Measurements from ENCODE around the gene PLB1. TPM values are rescaled to one million over a fixed set of nuclear protein-coding genes. Genes with fewer than 3 reads are reported as not detected.

PLB1 gene
- total RNA-seq, 1 donor from 2014 or later, result 7.2 TPM

DNA sequence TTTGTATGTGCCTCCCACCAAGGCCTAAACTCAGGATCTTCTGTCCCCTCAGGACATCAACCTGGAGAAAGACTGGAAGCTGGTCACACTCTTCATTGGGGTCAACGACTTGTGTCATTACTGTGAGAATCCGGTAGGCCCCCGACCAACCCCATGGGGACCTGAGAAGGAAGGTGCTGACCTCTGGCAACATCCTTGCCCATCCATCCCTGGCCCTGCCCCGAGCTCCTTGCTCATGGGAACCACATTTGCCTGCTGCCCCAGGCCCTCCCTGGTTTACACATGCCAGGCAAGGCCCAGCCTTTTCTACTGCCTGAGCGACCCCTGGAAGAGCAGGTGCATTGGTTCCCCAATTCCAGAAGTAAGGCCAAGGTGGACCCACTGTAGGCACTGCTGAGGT lies 130.5 kb downstream of the PLB1 start:
- no peak for DNase-seq (ENCODE audit: low spot score)

DNA sequence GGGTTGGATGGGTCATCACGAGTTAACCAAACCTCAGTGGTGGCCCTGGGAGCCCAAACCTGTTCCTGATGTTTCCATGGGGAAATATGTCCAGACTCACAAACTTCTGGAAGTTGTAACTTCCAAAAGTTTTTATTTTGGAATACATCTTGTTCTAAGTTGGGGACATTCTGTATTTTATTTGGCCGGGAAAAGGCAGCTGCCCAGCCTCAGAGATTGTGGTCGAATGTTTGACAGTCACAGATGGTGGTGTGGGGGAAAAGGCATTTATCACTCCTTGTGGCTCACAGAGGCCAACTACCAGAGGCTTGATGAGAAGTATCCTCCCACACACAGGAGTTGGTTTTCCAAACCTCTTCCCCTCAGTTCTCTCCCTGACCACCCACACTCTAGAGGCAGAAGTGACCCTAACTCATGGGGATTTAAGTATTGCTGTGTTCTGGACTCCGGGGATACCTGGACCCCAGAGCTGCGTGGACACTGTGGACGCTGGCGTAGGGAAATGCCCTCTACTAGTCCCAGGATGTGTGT lies 131.1 kb downstream of the PLB1 start:
- DNase-seq (ENCODE audit: low spot score), result peak; percentile 58

DNA sequence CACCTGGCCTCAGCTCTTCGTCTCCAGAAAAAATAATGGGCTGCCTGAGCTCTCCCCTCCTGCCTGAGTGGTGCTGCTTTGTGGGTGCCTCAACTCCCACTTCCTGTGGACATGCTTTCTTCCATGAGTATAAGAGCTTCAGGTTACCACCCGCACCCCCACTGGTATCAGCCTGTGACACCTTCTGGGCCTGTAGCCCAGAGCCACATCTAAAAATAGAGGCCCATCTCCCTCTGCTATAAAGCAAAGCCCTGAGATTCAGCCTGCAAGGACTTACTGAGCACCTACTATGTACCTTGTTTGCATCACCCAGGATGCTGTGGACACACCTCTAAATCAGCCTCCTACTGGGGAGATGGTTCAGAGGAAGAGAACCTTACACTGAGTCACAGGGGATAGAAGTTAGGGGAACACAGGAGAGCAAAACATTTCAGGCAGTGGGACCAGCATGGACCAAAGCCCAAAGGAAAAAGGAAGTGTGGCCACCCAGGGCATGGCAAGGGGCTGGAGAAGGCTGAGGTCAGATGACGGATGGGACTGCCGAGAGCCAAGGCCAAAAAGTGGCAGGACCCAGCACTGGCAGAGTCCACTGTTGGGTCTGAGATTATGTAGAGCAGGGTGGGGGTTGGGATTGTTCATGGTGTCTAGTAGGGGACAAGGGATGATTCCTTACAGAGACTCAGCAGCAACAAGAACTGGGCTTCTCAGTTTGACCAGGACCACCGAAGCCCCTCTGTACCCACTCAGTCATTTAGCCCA lies 132.0 kb downstream of the PLB1 start:
- no peak for DNase-seq (ENCODE audit: low spot score)

DNA sequence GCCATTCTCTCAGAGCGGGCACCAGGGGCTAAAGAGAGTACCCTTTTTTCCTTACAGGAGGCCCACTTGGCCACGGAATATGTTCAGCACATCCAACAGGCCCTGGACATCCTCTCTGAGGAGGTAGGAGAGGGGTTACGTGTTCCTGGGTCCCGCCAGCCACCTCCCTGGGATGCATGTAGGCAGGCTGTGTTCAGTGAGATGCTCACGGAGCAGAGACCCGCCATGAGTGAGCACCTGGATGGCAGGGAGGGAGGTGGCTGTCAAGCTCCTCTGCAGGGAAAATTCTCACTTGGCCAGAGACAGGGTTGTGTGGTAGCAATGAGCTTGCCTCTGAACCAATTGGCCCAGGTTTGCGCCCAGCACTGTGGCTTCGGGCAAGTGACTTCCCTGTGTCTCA lies 132.6 kb downstream of the PLB1 start:
- no peak for DNase-seq (ENCODE audit: low spot score)

DNA sequence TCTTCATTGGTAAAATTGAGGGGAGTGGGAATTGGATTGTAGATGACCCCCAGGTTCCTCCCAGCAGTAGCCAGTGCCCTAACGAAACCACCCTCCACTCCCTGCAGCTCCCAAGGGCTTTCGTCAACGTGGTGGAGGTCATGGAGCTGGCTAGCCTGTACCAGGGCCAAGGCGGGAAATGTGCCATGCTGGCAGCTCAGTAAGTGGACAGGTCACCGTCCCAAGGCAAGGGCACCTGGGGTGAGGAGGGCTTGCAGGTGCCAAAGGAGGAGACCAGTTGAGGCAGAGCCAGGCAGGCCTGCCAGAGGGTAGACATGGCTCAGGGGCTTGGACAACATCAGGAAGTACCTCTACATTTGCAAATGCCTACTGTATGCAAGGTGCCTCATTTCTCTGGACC lies 133.1 kb downstream of the PLB1 start:
- DNase-seq (ENCODE audit: low spot score), result no peak

DNA sequence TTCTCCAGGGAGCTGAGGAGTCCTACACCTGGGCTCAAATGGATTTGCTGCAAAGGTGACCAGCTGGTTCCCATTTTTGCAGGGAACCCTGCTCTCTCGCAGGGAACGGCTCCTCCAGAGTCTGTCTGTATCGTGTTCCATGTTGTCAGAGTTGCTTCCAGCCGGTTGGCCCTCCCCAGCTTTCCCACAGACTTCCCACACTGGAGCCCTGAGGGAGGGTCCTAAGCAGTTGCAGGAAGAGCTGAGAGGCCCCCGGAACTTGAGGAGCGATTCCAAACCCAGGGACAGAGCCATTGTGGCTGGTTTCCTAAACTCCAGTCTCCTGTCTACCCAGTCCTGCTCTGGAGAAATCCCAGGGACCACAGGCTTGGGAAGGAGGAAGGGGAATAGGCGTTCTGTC lies 134.1 kb downstream of the PLB1 start:
- DNase-seq (ENCODE audit: low spot score), result no peak

DNA sequence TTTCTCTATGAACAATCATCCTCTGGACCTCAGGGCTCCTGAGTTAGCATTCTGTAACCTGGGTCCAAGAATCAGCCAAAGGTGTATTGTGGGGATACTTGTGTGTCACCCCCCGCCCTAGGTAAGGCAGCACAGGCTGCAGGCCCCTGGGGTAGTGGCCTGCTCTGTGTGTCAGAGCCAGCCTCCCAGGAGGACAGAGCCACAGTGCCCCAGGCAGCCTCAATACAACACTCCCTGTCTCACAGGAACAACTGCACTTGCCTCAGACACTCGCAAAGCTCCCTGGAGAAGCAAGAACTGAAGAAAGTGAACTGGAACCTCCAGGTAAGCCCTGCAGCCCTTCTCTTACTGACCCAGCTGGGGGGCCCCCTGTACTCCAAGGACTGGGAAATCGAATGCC lies 134.5 kb downstream of the PLB1 start:
- no peak for DNase-seq (ENCODE audit: low spot score)

DNA sequence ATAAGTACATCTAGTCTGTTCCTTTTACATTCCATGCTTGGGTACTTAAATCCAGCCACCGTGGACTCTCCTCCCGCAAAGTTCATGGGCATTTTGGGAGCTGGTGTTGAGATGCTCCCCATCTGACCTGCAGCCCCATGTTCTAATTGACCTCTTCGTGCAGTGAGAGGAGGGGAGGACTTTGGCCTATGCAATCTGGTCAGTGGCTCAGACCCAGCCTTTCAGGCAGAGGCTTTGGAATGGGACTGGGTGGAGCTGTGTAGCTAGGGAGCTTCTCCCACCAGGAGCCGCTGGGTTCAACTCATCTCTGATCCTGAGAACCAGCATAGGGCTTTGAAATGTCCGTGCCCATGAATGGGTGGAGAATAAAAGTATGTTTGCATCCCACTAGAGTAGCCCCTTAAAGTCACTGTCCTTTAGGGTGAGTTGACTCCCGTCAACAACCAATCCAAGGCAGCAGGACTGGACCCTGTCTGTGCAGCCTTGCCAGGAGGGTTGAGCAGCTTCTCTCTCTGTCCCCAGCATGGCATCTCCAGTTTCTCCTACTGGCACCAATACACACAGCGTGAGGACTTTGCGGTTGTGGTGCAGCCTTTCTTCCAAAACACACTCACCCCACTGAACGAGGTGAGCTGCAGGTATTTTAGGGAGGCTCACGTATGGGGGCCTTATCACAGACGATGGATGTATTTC lies 135.8 kb downstream of the PLB1 start:
- no peak for DNase-seq (ENCODE audit: low spot score)

DNA sequence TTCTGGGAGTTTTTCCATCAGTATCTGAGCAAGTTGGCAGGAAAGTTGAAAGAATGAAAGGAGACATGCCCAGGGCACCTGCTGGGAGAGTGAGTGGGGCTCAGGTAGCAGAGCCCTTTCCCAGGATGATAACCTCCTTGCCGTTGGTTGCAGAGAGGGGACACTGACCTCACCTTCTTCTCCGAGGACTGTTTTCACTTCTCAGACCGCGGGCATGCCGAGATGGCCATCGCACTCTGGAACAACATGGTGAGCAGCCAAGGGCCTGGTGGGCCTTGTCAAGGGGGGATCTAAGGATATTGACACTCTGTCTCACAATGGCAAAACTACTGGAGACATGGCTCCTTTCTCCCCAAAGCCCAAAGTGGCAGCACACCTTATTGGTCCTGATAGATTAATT lies 136.9 kb downstream of the PLB1 start:
- no peak for DNase-seq (ENCODE audit: low spot score)

DNA sequence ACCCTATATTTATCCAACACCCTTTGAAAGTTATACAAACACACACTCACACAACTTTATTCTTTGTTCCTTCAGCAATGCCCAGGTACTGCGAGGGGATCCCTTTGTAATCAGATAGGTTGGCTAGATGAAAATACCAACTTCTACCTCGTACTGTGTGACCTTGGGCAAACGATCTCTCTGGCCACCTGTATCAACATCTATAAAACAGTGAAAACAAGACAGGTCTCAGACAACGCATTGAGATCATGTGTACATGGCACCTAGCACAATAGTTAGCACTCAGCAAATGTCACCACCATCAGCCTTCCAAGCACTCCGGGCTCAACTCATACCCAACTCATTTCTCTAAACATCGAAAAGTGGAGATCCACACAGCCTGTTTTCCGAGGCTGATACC lies 137.3 kb downstream of the PLB1 start:
- DNase-seq (ENCODE audit: low spot score), result no peak

DNA sequence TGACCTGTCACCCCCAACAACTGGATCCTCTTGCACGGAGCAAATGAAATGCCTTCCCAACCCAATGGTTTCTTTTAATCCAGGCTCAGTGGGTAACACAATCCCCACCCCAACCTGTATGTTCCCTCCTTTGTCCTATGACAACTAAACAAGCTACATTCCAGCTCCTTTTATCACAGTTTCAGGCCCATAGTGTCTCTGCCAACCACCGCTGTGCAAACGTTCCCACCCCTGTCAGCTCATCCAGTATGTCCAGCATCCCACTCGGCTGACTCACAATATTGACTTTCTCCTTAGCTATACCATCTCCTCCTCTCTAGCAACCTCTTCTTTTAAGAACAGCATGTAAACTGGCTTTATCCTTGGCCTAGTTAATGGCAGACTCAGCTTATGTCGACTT lies 137.9 kb downstream of the PLB1 start:
- DNase-seq (ENCODE audit: low spot score), result peak; percentile 62

DNA sequence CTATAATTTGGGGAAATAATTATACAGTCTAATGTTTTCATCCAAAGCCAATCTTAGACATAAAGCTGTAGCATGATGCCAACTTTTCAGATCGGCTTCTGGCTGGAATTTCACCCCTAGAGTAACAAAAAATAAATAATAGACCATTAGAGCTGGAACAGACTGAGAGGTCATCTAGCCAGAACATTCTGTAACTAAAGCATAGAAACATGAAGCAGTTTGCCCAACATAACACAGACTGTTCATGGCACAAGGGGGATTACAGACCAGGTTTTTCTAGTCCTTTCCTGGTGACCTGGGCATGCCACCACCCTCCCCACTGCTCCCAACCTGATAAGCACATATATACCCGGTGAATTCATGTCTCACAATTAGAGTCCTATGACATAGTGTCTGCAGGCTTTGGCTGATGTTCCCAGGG lies 139.3 kb downstream of the PLB1 start:
- peak; percentile 45 for DNase-seq (ENCODE audit: low spot score)

DNA sequence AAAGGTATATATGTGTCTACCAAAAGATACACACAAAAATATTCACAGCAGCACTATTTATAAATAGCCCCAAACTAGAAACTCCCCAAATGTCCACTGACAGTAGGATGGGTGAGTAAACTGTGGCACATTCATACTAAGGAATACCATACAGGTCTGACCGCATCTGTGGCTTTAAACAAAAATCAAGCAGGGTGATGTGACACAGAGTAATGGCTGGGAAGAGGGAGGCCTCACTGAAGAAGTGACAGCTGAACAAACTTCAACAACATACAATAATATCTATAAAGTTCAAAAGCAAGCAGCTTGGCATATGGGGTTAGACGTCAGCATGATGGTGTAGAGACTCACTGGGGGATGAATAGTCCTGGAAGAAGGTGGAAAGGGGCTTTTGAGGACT lies 140.6 kb downstream of the PLB1 start:
- DNase-seq (ENCODE audit: low spot score), result no peak

DNA sequence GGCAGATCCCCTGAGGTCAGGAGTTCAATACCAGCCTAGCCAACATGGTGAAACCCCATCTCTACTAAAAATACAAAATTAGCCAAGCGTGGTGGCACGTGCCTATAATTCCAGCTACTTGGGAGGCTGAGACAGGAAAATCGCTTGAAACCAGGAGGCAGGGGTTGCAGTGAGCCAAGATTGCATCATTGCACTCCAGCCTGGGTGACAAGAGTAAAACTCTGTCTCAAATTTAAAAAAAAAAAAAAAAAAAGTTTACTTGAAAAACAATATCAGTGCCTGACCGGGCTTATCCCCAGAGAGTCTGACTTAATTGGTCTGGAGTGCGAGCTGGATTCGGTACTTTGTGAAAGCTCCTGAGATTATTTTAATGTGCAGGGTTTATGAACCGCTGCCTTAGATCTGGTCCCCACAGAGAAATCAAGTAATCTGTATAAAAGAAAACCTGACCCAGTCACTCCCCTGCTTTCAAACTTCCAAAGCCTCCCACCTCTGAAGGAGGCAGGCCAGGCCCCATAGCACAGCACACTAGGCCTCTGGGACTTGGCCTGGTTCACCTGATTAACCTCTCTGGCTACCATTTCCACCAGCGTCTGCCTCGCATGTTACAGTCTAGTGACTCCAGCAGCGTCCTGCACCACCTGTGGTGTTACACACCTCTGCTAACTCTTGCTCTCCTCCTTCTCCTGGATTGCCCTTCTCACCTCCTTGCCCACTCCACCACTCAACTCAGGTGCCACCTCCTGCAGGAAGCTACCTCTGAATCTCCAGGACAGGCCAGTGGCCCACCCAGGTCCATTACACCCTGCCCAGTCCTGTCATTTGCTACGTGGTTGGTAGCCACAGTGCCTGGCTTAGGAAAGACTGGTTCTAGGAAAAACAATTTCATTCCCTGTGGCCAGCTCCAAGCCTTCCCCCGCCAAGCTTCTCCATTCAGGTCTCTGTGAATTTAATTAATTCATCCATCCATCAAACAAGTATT lies 141.5 kb downstream of the PLB1 start:
- no peak for DNase-seq (ENCODE audit: low spot score)

DNA sequence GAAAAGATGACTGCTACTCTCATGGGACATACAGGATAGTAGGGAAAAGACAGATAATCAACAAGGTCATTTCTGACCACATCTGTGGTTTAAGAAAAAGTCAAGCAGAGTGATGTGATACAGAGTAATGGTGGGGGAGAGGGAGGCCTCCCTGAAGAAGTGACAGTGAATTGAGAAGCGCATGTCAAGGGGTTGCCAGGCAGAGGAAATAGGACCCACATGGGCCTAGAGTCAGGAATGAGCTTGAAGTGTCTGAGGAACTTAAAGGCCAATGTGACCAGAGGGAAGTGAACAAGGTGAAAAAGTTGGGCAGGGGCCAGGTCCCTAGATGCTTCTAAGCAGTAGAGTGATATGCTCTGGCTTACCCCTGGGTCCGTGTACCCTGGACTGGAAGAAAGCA lies 142.2 kb downstream of the PLB1 start:
- no peak for DNase-seq (ENCODE audit: low spot score)

DNA sequence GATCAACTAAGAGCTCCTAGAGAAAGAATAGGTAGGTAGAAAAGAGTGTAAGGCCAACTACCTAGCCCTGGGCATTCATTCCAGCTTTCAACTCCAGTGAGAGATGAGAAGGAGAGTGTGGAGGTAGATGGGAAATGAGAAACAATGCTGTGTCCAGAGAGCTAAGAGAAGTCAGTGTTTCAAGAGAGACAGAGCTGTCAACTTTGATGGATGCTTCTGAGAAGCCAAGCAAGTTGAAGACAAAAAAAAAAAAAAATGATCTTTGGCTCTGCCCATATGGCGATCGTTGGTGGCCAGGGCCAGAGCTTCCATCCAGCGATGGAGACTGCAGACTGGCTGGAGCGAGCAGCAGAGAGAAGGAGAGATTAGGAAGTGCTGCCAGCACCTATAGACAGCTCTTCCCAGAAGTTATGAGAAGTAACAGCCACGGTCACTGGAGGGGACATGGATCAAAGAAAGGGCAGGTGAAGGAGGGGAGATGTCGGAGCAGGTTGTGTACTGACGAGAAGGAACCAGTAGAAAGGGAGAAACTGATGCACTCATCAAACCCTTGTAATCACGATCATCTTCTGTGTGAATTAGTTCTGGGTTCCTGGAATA lies 143.3 kb downstream of the PLB1 start:
- no peak for DNase-seq (ENCODE audit: low spot score)

DNA sequence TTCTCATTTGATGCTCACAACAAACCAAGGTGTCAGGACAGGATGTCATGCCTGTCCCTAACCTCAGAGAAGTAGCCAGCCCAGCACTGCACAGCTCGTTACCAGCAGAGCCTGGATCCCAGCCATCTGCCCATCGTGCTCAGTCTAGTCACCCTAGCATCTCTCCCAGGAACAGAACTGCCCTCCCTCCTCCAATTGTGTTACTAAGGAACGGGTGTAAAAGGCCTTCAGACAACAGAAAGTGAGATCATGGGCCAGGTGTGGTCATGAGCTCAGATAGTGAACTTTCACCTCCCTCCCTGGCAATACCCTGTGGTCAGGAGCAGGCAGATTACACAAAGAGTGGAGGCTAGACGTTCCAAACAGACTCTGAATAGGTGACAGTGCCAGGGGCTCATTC lies 144.0 kb downstream of the PLB1 start:
- peak; percentile 71 for DNase-seq (ENCODE audit: low spot score)

DNA sequence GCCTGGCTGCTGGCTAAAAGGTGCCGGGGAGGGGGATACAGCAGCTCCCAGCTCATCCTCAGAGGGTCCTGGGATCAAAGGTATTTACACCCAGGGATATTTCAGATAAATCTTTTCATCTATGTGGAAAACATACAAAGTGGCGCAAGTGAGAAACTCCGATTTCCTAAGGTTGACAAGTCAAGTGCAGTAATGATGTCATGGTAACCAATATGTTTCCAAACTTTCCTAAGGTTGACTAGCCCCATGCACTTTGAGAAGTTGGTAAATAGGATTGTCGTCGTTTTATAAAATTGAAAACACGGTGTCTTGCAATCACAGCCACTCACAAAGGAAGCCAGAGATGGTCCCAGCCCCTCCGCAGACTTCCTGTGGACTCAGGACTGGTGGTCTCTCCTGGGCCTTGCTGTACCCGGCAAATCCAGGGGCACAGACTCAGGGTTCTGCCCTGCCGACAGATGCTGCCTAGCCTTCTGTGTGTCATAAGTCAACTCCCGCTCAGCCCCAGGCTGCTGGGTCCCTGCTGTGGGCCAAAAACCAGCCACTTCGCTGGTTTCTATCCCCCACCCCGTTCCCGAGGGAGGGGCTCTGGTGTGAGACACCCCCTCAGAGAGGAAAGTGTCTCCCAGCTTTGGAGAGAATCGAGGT lies 144.5 kb downstream of the PLB1 start:
- no peak for DNase-seq (ENCODE audit: low spot score)

DNA sequence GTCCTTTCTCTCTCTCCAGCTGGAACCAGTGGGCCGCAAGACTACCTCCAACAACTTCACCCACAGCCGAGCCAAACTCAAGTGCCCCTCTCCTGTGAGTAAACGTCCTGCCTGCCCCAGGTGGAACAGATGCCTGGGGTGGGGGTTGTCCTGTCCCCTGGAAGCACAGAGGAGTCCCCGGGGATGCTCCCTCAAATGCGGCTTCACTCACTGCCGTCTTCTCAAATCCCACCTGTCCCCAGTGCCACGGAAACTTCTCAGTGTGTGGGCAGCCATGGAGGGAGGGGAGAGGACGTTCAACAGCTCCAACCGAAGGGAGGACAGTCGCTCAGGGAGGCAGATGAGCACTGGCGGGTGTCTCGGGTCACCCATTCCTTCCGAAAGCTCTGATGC lies 145.0 kb downstream of the PLB1 start:
- no peak for DNase-seq (ENCODE audit: low spot score)

DNA sequence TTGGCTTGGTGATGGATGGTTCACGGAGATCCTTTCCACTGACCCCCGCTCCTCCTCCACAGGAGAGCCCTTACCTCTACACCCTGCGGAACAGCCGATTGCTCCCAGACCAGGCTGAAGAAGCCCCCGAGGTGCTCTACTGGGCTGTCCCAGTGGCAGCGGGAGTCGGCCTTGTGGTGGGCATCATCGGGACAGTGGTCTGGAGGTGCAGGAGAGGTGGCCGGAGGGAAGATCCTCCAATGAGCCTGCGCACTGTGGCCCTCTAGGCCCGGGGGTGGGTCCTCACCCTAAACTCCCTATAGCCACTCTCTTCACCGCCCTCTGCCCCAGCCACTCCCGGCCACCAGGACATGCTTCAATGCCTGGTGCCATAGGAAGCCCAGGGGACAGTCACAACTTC lies 146.9 kb downstream of the PLB1 start:
- DNase-seq (ENCODE audit: low spot score), result no peak

DNA sequence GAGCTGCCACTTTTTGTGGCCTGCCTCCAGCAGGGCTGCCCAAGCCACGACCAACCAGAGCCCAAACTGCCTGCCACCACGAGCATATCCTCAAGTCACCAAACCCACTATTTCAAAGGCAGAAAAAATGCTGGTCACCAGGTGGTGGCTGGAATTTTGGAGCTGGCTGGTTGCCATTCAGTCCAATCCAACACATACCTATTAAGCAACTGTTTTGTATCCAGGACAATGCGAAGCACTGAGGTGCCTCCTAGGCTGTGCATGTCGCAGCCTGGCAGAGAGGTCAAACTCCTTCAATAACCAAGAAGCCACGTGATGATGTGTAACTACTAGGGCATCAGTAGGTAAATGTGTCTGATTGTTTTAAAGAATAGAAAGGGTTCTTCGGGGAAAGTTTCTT lies 147.5 kb downstream of the PLB1 start:
- DNase-seq (ENCODE audit: low spot score), result no peak

Data from mucosa of gallbladder (tissue), 1 donor.